Erythroblast (primary cell): ENCODE data around the gene OPCML.

Experiments
- GATA1 ChIP-seq: IDR thresholded peaks from 2 replicates; pipeline ENCODE4 v1.6.1; 2011; ENCODE audit warnings: low read depth, mild to moderate bottlenecking, control low read depth, low read length, moderate library complexity
- POLR2A ChIP-seq: IDR thresholded peaks from 2 replicates; pipeline ENCODE4 v1.6.1; 2011; ENCODE audit warnings: mild to moderate bottlenecking, low read length

- TF ChIP-seq POLR2A (no peak), GATA1 (no peak)
Observed at GRCh38 chr11:132987936-132988335, 544.4 kb downstream of the OPCML start.
